Panc1 (cell line): Measurements from ENCODE around the gene FRRS1L. TPM values are rescaled to one million over a fixed set of nuclear protein-coding genes. Genes with fewer than 3 reads are reported as not detected.

Experiments used
- ATAC-seq: fragments of 200-7000 bp; cut with Tn5 transposase; 2 replicates; pipeline ENCODE4 v1.9.1; 2020; ENCODE audit warnings: mild to moderate bottlenecking, moderate library complexity
- BruUV-seq: library from RNA; stranded (reverse); fragments of 400-500 nt; replicated peaks from 2 replicates; lab custom pipeline; 2021; lab: Mats Ljungman, UMichigan
- CTCF ChIA-PET: fragments of 300-600 bp; sonication (Branson Sonifier 250); formaldehyde crosslinking; loops from one replicate; lab custom pipeline; 2022; ENCODE audit warnings: antibody characterized with exemption; lab: Charles Lee
- POLR2A ChIA-PET: fragments of 300-600 bp; sonication (Branson Sonifier 250); formaldehyde crosslinking; loops from one replicate; lab custom pipeline; 2022; ENCODE audit warnings: antibody characterized with exemption; lab: Charles Lee
- DNase-seq: peaks from one replicate; pipeline ENCODE4 v3.0.0-alpha.2; 2010; ENCODE audit warnings: low read depth, low spot score
- H3K27ac ChIP-seq: 2 replicates; pipeline ENCODE4 v1.5.1; 2011; ENCODE audit warnings: mild to moderate bottlenecking, low read length, inconsistent platforms
- H3K27me3 ChIP-seq: fragments of 200-500 bp; sonication (Bioruptor generic); 2 replicates; pipeline ENCODE4 v1.6.0; 2014; ENCODE audit warnings: low read length, inconsistent platforms; ENCODE audit not compliant: control insufficient read depth, insufficient read depth
- H3K36me3 ChIP-seq: fragments of 200-500 bp; sonication (Bioruptor generic); 2 replicates; pipeline ENCODE4 v1.5.1; 2014; ENCODE audit warnings: inconsistent platforms, mild to moderate bottlenecking, low read length, moderate library complexity; ENCODE audit not compliant: control insufficient read depth, insufficient read depth
- H3K4me1 ChIP-seq: 2 replicates; pipeline ENCODE4 v1.5.1; 2011; ENCODE audit warnings: inconsistent platforms, mild to moderate bottlenecking, low read length, moderate library complexity; ENCODE audit not compliant: control insufficient read depth, insufficient read depth
- H3K4me3 ChIP-seq, 2 experiments: 2 replicates each; pipeline ENCODE4 v1.5.1; 2011 to 2012; ENCODE audit warnings: low read depth in 2 of 2, low read length in 2 of 2, mild to moderate bottlenecking in 2 of 2, inconsistent platforms in 1 of 2, moderate library complexity in 1 of 2
- H3K9me3 ChIP-seq: fragments of 200-500 bp; sonication (Bioruptor generic); 2 replicates; pipeline ENCODE4 v1.5.1; 2014; ENCODE audit warnings: low read depth, mild to moderate bottlenecking, inconsistent platforms, low read length, moderate library complexity; ENCODE audit not compliant: control insufficient read depth, insufficient read depth
- CTCF ChIP-seq: fragments of 450-650 bp; IDR thresholded peaks from 2 replicates; pipeline ENCODE4 v1.5.1; 2017; ENCODE audit warnings: mild to moderate bottlenecking
- POLR2AphosphoS5 ChIP-seq: IDR thresholded peaks from 2 replicates; pipeline ENCODE4 v1.6.1; 2012; ENCODE audit warnings: mild to moderate bottlenecking, low read depth, low read length, moderate library complexity
- SIN3A ChIP-seq: IDR thresholded peaks from 2 replicates; pipeline ENCODE4 v1.6.1; 2012; ENCODE audit warnings: low read depth, mild to moderate bottlenecking, low read length, moderate library complexity, borderline replicate concordance; ENCODE audit not compliant: insufficient read depth
- TCF7L2 ChIP-seq: IDR thresholded peaks from 2 replicates; pipeline ENCODE4 v1.6.1; 2011; ENCODE audit warnings: mild to moderate bottlenecking, low read depth, low read length, inconsistent platforms
- in situ Hi-C: cut with HindIII; loops from 2 replicates; pipeline ENCODE4 v1.10.0; 2016; ENCODE audit warnings: low sequenced_read_pairs, low pct_unique_long_range_greater_than_20kb
- intact Hi-C: fragments of 100-400 bp; cut with micrococcal nuclease; formaldehyde crosslinking; loops from one replicate; pipeline ENCODE4 v1.10.0; 2022; ENCODE audit not compliant: unreplicated experiment
- total RNA-seq: library from RNA; stranded (reverse); gene quantifications from one replicate; pipeline ENCODE4 v1.2.1, GENCODE V29; 2021; ENCODE audit not compliant: unreplicated experiment
- TF ChIP-seq, protein P1 (sequence below), 2 experiments: IDR thresholded peaks; 2 replicates each; pipeline ENCODE4 v1.6.1; 2011 to 2012; ENCODE audit warnings: low read depth in 2 of 2, control low read depth in 1 of 2, low read length in 1 of 2, mild to moderate bottlenecking in 1 of 2, moderate library complexity in 1 of 2; ENCODE audit not compliant: insufficient read depth in 1 of 2

Gene FRRS1L
- total RNA-seq, 1 experiment from 2014 or later, result 2.3 TPM

- H3K4me1 ChIP-seq, result no peaks in the 10 kb centered on the region
- intact Hi-C loops (no loop called here), in situ Hi-C loops (no loop called here)
- CTCF ChIA-PET, result no interaction called here
- no peak overlapping the region for H3K4me3 ChIP-seq
- H3K27me3 ChIP-seq, result no peaks in the 10 kb centered on the region
- ATAC-seq, result no peak
- H3K9me3 ChIP-seq, result no peaks in the 10 kb centered on the region
- BruUV-seq, result no TSS peak
- DNase-seq, result no peak
- H3K36me3 ChIP-seq, result no peaks in the 10 kb centered on the region
- TF ChIP-seq CTCF, result no peak
- no peak for TF ChIP-seq SIN3A
- no peak for TF ChIP-seq TCF7L2
- no peak for TF ChIP-seq POLR2AphosphoS5
- TF ChIP-seq, protein P1, sequence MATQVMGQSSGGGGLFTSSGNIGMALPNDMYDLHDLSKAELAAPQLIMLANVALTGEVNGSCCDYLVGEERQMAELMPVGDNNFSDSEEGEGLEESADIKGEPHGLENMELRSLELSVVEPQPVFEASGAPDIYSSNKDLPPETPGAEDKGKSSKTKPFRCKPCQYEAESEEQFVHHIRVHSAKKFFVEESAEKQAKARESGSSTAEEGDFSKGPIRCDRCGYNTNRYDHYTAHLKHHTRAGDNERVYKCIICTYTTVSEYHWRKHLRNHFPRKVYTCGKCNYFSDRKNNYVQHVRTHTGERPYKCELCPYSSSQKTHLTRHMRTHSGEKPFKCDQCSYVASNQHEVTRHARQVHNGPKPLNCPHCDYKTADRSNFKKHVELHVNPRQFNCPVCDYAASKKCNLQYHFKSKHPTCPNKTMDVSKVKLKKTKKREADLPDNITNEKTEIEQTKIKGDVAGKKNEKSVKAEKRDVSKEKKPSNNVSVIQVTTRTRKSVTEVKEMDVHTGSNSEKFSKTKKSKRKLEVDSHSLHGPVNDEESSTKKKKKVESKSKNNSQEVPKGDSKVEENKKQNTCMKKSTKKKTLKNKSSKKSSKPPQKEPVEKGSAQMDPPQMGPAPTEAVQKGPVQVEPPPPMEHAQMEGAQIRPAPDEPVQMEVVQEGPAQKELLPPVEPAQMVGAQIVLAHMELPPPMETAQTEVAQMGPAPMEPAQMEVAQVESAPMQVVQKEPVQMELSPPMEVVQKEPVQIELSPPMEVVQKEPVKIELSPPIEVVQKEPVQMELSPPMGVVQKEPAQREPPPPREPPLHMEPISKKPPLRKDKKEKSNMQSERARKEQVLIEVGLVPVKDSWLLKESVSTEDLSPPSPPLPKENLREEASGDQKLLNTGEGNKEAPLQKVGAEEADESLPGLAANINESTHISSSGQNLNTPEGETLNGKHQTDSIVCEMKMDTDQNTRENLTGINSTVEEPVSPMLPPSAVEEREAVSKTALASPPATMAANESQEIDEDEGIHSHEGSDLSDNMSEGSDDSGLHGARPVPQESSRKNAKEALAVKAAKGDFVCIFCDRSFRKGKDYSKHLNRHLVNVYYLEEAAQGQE (IDR thresholded peaks at IDR 0.05; ENCODE audit: insufficient read depth in 1 of 2, low read depth in 2 of 2, low read length in 1 of 2), result no peak
- POLR2A ChIA-PET, result no interaction called here
- H3K27ac ChIP-seq, result no peak overlapping the region
These were observed 46.5 kb upstream of the FRRS1L start for GRCh38 chr9:109213285-109214121.

DNA sequence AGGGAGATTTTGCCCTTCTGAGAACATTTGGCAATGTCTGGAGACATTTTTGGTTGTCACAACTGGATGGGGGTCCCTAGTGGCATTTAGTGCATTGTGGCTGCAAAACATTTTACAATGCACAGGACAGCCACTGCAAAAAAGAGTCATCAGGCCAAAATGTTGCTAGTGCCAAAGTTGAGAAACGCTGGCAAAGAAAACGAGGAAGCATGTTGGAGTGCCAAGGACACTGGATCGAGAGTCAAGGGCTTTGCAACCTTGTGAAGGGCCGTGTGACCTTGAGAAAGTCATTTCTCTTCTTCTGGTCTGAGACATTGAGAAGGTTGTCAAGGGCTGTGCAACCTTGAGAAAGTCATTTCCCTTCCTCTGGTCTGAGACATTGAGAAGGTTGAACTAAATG lies 45.7 kb upstream of the FRRS1L start:
- intact Hi-C loops (no loop called here), in situ Hi-C loops (no loop called here)
- TF ChIP-seq TCF7L2, result no peak
- TF ChIP-seq CTCF, result no peak
- TF ChIP-seq SIN3A, result no peak
- TF ChIP-seq, protein P1 (IDR thresholded peaks at IDR 0.05; ENCODE audit: insufficient read depth in 1 of 2, low read depth in 2 of 2, low read length in 1 of 2), result no peak
- TF ChIP-seq POLR2AphosphoS5, result no peak
- ChIA-PET CTCF (no interaction called here), POLR2A (no interaction called here)
- Histone ChIP-seq H3K4me1 (no peaks in the 10 kb centered on the region), H3K27me3 (no peaks in the 10 kb centered on the region), H3K9me3 (no peaks in the 10 kb centered on the region), H3K4me3 (no peak overlapping the region), H3K36me3 (no peaks in the 10 kb centered on the region), H3K27ac (no peak overlapping the region)
- BruUV-seq, result no TSS peak
- DNase-seq (no peak), ATAC-seq (no peak)
